Erythroblast (primary cell): ENCODE measurements around the gene ZNF483.
"Not testable (repeated sequence)": the region's sequence is repeated elsewhere in the genome, so short reads cannot be mapped to it uniquely, and the experiment has no call there.

Source experiments
- DNase-seq, 2 experiments: peaks; one replicate each; lab custom pipeline; 2025; lab: John Stamatoyannopoulos, UW
- GATA1 ChIP-seq: IDR thresholded peaks from 2 replicates; pipeline ENCODE4 v1.6.1; 2011; ENCODE audit warnings: low read depth, mild to moderate bottlenecking, control low read depth, low read length, moderate library complexity
- POLR2A ChIP-seq: IDR thresholded peaks from 2 replicates; pipeline ENCODE4 v1.6.1; 2011; ENCODE audit warnings: mild to moderate bottlenecking, low read length

Gene ZNF483

DNA sequence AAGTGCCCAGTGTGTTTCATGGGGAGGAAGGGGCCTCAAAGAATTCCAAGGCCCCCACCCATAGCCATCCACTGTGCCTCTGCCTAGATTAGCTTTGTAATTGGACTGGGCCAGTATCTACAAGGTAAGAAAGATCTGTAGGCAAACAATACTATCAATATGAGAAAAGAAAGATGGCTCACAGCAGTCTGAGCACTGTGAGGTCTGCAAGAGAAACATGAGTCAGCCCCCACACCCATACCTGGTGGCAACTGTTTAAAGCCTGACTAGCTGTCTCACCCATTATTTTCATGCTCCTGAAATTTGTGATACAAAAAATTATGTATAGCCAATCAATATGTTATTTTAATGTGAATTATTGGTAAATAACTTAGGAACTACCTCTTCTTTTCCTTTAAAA lies 10.0 kb upstream of the ZNF483 start:
- no peak for TF ChIP-seq GATA1
- no peak for TF ChIP-seq POLR2A
- DNase-seq = no peak

DNA sequence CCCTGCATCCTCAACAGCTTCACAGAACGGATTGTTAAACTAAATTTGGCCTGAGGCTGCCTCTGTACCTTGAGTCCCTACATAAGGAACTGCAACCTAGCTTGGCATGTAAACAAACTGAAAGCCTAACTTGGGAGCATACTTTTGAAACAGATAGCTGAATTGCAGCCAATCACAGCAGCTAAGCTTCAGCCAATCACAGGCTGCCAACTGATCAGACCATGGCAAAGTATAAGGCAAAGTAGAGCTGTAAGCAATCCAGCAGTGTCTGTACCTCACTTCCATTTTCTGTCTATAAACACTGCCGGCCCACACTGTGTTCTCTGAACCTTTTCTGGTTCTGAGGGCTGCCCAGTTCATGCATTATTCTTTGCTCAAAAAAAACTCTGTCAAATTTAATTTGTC lies 8.9 kb upstream of the ZNF483 start:
- TF ChIP-seq POLR2A (no peak), GATA1 (no peak)
- peak in 1 of 2 experiments; percentile 7 for DNase-seq

DNA sequence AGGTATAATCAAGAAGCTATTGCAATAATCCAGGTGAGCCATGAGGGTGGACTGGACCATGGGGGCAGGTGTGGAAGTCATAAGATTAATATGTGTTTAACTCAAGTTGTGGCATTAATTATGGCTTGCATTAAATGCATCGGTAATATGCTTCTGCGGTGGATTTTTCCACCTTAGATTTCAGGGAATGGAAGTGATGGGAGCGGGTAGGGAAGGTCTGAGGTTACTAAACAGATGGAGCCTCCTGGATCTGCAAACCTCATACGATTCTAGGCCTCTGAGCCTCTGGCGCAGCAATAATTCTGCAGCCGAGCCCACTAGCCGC lies 286 bp upstream of the ZNF483 start:
- no peak for TF ChIP-seq GATA1
- TF ChIP-seq POLR2A = no peak
- DNase-seq = no peak

DNA sequence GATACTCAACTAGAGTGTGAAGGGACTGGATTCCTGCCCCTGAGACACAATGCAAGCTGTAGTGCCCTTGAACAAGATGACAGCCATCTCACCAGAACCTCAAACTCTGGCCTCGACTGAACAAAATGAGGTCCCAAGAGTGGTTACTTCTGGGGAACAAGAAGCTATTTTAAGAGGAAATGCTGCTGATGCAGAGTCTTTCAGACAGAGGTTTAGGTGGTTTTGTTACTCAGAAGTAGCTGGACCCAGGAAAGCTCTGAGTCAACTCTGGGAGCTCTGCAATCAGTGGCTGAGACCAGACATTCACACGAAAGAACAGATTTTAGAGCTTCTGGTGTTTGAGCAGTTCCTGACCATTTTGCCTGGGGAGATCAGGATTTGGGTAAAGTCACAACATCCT lies 2.4 kb downstream of the ZNF483 start:
- no peak for DNase-seq
- TF ChIP-seq GATA1 (no peak), POLR2A (no peak)

DNA sequence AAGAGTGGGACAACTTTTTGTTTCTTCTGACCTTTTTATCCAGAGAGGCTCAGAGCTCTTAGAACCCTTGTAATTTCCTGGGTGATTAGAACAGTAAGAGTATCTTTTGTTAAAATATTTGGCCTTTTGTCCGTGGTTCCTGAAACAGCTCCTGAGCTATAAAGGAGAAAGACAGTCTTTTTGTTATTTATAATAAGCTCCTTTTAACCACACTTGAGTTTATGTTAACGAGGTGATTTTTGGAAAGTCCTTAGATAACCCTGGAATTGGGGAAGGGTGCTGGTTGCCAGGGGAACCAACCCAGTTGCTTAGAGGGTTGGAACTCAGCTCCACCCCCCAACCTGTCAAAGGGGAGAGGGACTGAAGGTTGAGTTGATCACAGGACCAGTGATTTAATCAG lies 4.8 kb downstream of the ZNF483 start:
- TF ChIP-seq GATA1 (no peak), POLR2A (no peak)
- DNase-seq = no peak

DNA sequence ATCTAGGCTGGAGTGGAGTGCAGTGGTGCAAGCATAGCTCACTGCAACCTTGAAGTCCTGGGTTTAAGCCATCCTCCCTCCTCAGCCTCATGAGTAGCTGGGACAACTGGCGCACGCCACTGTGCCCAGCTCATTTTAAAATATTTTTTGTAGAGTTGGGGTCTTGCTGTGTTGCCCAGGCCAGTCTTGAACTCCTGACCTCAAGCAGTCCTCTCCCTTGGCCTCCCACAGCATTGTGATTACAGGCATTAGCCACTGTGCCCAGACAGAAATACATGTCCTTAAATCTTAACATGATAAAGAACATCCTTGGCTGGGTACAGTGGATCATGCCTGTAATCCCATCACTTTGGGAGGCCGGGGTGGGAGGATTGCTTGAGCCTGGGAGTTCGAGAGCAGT lies 6.7 kb downstream of the ZNF483 start:
- no peak for DNase-seq

DNA sequence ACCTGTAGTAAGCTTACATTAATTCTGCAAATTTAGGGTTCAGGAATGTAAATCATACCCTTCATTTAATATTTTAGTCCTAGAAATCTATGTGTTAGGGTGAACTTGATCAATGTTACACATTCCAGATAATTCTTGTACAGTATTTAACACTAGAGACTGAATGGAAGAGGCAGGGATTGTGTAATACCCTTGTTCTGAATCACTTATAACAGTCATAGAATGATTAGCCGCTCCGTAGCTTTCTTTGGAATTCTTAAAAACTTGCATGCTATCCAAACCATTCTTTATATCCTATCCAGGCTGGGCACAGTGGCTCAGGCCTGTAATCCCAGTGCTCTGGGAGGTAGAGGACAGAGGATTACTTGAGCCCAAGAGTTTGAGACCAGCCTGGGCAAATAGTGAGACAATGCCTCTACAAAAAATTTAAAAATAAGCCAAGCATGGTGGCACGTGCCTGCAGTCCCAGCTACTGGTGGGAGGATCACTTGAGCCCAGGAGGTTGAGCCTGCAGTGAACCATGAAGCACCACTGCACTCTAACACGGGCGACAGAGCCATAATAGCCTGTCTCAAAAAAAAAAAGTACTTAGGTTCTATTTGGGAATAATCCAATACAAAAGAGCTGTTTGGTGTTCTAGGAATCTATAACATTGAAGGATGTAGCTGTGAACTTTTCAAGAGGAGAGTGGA lies 8.3 kb downstream of the ZNF483 start:
- TF ChIP-seq POLR2A (no peak), GATA1 (no peak)
- DNase-seq = no peak

More for the DNA sequence above, 6.7 kb downstream of the ZNF483 start:
- TF ChIP-seq GATA1 (no peak), POLR2A (no peak)

DNA sequence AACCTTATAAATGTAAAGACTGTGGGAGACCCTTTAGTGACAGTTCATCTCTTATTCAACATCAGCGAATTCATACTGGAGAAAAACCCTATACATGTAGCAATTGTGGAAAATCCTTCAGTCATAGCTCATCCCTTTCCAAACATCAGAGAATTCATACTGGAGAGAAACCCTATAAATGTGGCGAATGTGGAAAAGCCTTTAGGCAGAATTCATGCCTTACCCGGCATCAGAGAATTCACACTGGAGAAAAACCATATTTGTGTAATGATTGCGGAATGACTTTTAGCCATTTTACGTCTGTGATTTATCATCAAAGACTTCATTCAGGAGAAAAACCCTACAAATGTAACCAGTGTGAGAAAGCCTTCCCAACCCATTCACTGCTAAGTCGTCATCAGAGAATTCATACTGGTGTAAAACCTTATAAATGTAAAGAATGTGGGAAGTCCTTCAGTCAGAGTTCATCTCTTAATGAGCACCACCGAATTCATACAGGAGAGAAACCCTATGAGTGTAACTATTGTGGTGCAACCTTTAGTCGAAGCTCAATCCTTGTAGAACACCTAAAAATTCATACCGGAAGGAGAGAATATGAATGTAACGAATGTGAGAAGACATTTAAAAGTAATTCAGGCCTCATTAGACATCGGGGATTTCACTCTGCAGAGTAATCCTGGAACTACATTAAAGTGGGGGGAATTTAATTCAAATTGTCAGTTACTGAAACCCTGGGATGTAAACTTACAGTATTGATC lies 17.7 kb downstream of the ZNF483 start:
- no peak for TF ChIP-seq GATA1
- no peak for DNase-seq

DNA sequence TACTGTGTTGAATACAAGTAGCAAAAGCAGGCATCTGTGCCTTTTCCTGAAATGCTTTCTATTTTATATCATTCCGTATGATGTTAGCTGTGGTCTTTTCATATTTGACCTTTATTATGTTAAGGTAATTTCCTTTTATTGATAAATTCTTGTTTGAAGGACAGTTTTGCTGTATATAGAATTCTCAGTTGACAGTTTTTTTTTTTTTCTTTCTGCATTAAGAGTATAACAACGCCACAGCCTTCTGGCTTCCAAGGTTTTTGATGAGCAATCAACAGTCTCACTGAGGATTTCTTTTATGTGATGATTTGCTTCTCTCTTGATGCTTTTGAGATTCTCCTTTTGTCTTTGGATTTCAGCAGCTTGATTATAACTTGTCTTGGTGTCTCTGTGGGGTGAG lies 23.6 kb downstream of the ZNF483 start:
- no peak for DNase-seq
- TF ChIP-seq POLR2A = no peak
- no peak for TF ChIP-seq GATA1

DNA sequence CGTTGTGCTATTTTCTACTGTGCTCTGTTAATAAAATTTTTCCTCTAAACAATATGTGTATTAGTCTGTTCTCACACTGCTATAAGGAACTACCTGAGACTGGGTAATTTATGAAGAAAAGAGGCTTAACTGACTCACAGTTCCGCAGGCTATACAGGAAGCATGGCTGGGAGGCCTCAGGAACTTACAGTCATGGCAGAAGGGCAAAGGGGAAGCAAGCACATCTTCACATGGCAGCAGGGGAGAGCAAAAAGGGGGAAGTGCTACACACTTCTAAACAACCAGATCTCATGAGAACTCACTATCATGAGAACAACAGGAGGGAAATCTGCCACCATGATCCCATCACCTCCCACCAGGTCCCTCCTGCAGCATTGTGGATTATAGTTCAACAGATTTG lies 30.4 kb downstream of the ZNF483 start:
- not testable (repeated sequence) for DNase-seq

DNA sequence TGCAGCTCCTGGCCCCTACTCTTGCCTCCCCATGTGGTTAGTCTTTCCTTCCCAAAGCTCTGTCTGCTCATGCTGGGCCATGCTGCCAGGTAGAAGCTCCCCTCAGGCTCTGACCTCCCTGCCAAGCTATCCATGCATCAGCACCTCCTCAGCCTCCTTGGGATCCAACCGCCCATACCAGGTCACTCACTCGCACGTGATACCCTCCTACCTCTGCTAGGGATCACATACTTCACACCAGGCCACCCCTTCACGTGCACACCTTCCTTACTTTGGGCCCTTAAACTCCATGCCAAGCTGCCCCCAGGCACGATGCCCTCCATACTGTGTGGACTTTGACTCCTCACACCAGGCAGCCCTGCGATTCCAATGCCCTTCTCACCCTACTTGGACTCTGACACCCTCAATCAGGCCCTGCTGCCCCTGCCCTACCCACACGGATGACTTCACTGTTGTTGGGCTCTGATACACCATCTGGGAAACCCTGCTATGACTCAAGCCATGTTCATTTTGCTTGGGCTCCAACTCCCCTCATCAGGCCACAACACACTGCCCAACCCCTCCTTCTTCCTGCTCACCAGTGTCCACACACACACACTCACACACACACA lies 34.1 kb downstream of the ZNF483 start:
- TF ChIP-seq POLR2A (no peak), GATA1 (no peak)
- no peak for DNase-seq

DNA sequence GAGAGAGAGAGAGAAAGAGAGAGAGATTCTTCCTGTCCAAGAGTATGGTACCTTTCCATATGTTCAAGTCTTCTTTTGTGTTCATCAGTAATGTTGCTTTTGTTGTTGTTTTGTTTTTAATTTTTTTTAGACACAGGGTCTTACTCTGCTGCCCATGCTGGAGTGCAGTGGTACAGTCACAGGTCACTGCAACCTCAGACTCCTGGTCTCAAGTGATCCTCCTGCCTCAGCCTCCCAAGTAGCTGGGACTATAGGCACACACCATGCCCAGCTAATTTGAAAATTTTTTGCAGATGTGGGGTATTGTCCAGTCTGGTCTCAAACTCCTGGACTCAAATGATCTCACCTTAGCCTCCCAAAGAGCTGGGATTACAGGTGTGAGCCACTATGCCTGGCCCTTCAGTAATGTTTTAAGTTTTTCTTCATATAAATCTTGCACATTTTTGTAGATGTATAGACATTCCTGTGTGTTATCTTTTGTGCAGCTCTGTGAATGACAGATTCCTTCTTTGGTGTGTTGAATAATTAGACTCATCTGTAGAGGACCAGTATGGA lies 36.3 kb downstream of the ZNF483 start:
- DNase-seq = no peak
- no peak for TF ChIP-seq POLR2A
- no peak for TF ChIP-seq GATA1

DNA sequence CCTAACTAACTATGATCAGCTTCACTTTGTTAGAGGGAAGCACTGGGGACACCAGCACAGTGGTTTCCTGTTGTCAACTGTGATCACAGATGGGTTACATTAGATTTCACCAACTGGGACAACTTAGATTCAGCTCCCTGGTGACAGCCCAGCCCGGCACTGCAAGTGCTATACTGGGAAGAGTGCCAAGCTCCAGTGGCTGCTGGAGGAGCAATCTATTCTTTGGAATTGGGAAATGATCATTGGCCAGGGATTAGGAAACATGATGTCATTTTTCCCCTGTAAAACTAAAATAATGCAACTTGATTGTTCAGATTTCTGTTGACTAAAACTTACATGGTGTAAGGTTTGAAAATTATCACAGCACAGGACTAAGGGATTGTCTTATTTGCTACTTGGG lies 41.3 kb downstream of the ZNF483 start:
- DNase-seq = no peak
- no peak for TF ChIP-seq GATA1
- TF ChIP-seq POLR2A = no peak

DNA sequence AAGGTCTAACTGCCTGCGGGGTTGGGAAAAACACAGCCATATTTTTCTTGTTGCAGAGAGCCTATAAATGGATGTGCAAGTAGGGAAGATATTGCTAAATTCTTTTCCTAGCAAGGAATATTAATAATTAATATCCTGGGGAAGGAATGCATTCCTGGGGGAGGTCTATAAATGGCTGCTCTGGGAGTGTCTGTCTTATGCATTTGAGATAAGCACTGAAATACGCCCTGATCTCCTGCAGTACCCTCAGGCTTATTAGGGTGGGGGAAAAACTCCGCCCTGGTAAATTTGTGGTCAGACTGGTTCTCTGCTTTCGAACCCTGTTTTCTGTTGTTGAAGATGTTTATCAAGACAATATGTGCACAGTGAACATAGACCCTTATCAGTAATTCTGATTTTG lies 43.1 kb downstream of the ZNF483 start:
- peak; percentile 6 to 15 for DNase-seq
